Liver (tissue), 9 donors: ENCODE results near the gene LPAR1. TPM values are rescaled to one million over a fixed set of nuclear protein-coding genes. Genes with fewer than 3 reads are reported as not detected.
"Not testable (repeated sequence)": the region's sequence is repeated elsewhere in the genome, so short reads cannot be mapped to it uniquely, and the experiment has no call there.

ENCODE experiments used
- DNase-seq: peaks from one replicate; pipeline ENCODE4 v3.0.0-alpha.2; 2017; ENCODE audit warnings: low spot score
- H3K27ac ChIP-seq, 2 donors: one replicate each; pipeline ENCODE4 v1.7.0; 2013; ENCODE audit warnings: inconsistent platforms in 2 of 2, low read length in 2 of 2, control low read depth in 1 of 2, low read depth in 1 of 2, mild to moderate bottlenecking in 1 of 2
- H3K27me3 ChIP-seq, 4 donors: one replicate each; pipeline versions ENCODE4 v1.6.1 to v1.7.0; 2013; ENCODE audit warnings: low read length in 3 of 4, inconsistent platforms in 1 of 4, mild to moderate bottlenecking in 1 of 4, moderate library complexity in 1 of 4; ENCODE audit not compliant: control insufficient read depth in 4 of 4, insufficient read depth in 4 of 4
- H3K36me3 ChIP-seq, 4 donors: one replicate each; pipeline versions ENCODE4 v1.6.1 to v1.7.0; 2013; ENCODE audit warnings: low read length in 3 of 4, mild to moderate bottlenecking in 3 of 4, low read depth in 1 of 4, moderate library complexity in 1 of 4; ENCODE audit not compliant: control insufficient read depth in 4 of 4, insufficient read depth in 3 of 4
- H3K4me1 ChIP-seq, 4 donors: one replicate each; pipeline versions ENCODE4 v1.6.1 to v1.7.0; 2013; ENCODE audit warnings: low read length in 3 of 4, mild to moderate bottlenecking in 3 of 4, moderate library complexity in 1 of 4; ENCODE audit not compliant: control insufficient read depth in 4 of 4, insufficient read depth in 4 of 4
- H3K4me3 ChIP-seq, 3 donors: one replicate each; pipeline versions ENCODE4 v1.6.1 to v1.7.0; 2013; ENCODE audit warnings: low read length in 3 of 3, control low read depth in 1 of 3, low read depth in 1 of 3, mild to moderate bottlenecking in 1 of 3
- H3K9ac ChIP-seq, 2 donors: one replicate each; pipeline ENCODE4 v1.7.0; 2013; ENCODE audit warnings: low read length in 2 of 2, mild to moderate bottlenecking in 2 of 2, moderate library complexity in 2 of 2, control low read depth in 1 of 2, low read depth in 1 of 2
- H3K9me3 ChIP-seq, 4 donors: one replicate each; pipeline versions ENCODE4 v1.6.1 to v1.7.0; 2013; ENCODE audit warnings: low read length in 3 of 4; ENCODE audit not compliant: control insufficient read depth in 4 of 4
- ATF3 ChIP-seq: IDR thresholded peaks from 2 replicates; pipeline ENCODE4 v1.6.1; 2016; ENCODE audit warnings: antibody characterized with exemption
- FOXA1 ChIP-seq: IDR thresholded peaks from 2 replicates; pipeline ENCODE4 v1.6.1; 2016; ENCODE audit warnings: antibody characterized with exemption
- FOXA2 ChIP-seq: IDR thresholded peaks from 2 replicates; pipeline ENCODE4 v1.6.1; 2016; ENCODE audit warnings: antibody characterized with exemption
- GABPA ChIP-seq, 2 donors: IDR thresholded peaks in 1 of 2; conservative IDR thresholded peaks in 1 of 2; 2 replicates each; pipeline ENCODE4 v1.6.1; 2016; ENCODE audit warnings: antibody characterized with exemption in 2 of 2, mild to moderate bottlenecking in 1 of 2, moderate library complexity in 1 of 2
- HNF4A ChIP-seq, 2 donors: conservative IDR thresholded peaks; 2 replicates each; pipeline ENCODE4 v1.6.1; 2016; ENCODE audit warnings: antibody characterized with exemption in 2 of 2, mild to moderate bottlenecking in 2 of 2
- HNF4G ChIP-seq: IDR thresholded peaks from 2 replicates; pipeline ENCODE4 v1.6.1; 2016; ENCODE audit warnings: antibody characterized with exemption
- JUND ChIP-seq, 2 donors: IDR thresholded peaks; 2 replicates each; pipeline ENCODE4 v1.6.1; 2016; ENCODE audit warnings: antibody characterized with exemption in 2 of 2
- MAX ChIP-seq: IDR thresholded peaks from 2 replicates; pipeline ENCODE4 v1.6.1; 2016; ENCODE audit warnings: antibody characterized with exemption
- NR2F2 ChIP-seq: IDR thresholded peaks from 2 replicates; pipeline ENCODE4 v1.6.1; 2016; ENCODE audit warnings: antibody characterized with exemption
- RAD21 ChIP-seq, 2 donors: IDR thresholded peaks; 2 replicates each; pipeline ENCODE4 v1.6.1; 2016; ENCODE audit warnings: antibody characterized with exemption in 2 of 2, mild to moderate bottlenecking in 2 of 2
- RXRA ChIP-seq, 2 donors: IDR thresholded peaks; 2 replicates each; pipeline ENCODE4 v1.6.1; 2017 to 2018; ENCODE audit warnings: antibody characterized with exemption in 2 of 2, mild to moderate bottlenecking in 1 of 2
- SP1 ChIP-seq: IDR thresholded peaks from 2 replicates; pipeline ENCODE4 v1.6.1; 2018; ENCODE audit warnings: antibody characterized with exemption, mild to moderate bottlenecking
- TAF1 ChIP-seq: conservative IDR thresholded peaks from 2 replicates; pipeline ENCODE4 v1.6.1; 2016; ENCODE audit warnings: antibody characterized with exemption, mild to moderate bottlenecking
- YY1 ChIP-seq: IDR thresholded peaks from 2 replicates; pipeline ENCODE4 v1.6.1; 2016; ENCODE audit warnings: antibody characterized with exemption, mild to moderate bottlenecking
- ZBTB33 ChIP-seq: IDR thresholded peaks from 2 replicates; pipeline ENCODE4 v1.6.1; 2016; ENCODE audit warnings: antibody characterized with exemption
- WGBS: extraction: QIAGEN DNeasy Blood & Tissue Kit; methylation state at CpG from one replicate; pipeline ENCODE4 v1.1.7; 2013; 5-methylcytosine and 5-hydroxymethylcytosine counted together
- polyA plus RNA-seq, 2 donors: library from polyadenylated mRNA; stranded (reverse) in 1 of 2; unstranded in 1 of 2; fragments of 200-250 nt in 1 of 2; fragments of >200 nt in 1 of 2; fragmentation: Nextera tagmentation in 1 of 2; extraction: Ambion mirVana in 1 of 2; gene quantifications; one replicate each; pipeline versions ENCODE4 v1.2.1 to v1.2.3, GENCODE V29; 2013 to 2015
- total RNA-seq, 2 donors: library from RNA; depleted of rRNA; stranded (reverse); fragments of >200 nt; gene quantifications; one replicate each; pipeline ENCODE4 v1.2.3, GENCODE V29; 2014
- donor health status: healthy.
- donor health status: healthy.
- donor health status: healthy.
- donor health status: healthy.
- donor health status: healthy.

Gene LPAR1
- total and polyA plus RNA-seq, 4 donors: 0.51 to 3.6 (median 1.1) TPM

- no peak for TF ChIP-seq MAX
- no peak for TF ChIP-seq NR2F2
- TF ChIP-seq RAD21 (IDR thresholded peaks at IDR 0.05): no peak
- no peak for TF ChIP-seq ATF3
- no peak for TF ChIP-seq GABPA (IDR thresholded peaks at IDR 0.05 in 1 of 2, conservative IDR thresholded peaks at IDR 0.05 in 1 of 2)
- TF ChIP-seq YY1: no peak
- TF ChIP-seq SP1: no peak
- no peak for TF ChIP-seq HNF4G
- no peak for TF ChIP-seq TAF1
- TF ChIP-seq HNF4A (conservative IDR thresholded peaks at IDR 0.05): no peak
These were observed 13.1 kb upstream of the LPAR1 start (continued) for GRCh38 chr9:111051400-111051799.

GRCh38 chr9:111050819-111051218, 12.5 kb upstream of the LPAR1 start:
- H3K27me3 ChIP-seq: no peaks in the 10 kb centered on the region
- H3K27ac ChIP-seq: no peak overlapping the region
- DNase-seq: no peak
- H3K9me3 ChIP-seq: no peaks in the 10 kb centered on the region
- H3K36me3 ChIP-seq: no peaks in the 10 kb centered on the region
- no peak overlapping the region for H3K9ac ChIP-seq
- TF ChIP-seq FOXA2 (no peak), ZBTB33 (no peak), HNF4G (no peak), NR2F2 (no peak), SP1 (no peak), RXRA (IDR thresholded peaks at IDR 0.05) (no peak), GABPA (IDR thresholded peaks at IDR 0.05 in 1 of 2, conservative IDR thresholded peaks at IDR 0.05 in 1 of 2) (no peak), ATF3 (no peak), MAX (no peak), YY1 (no peak), HNF4A (conservative IDR thresholded peaks at IDR 0.05) (no peak), FOXA1 (no peak)
- H3K4me3 ChIP-seq: no peak overlapping the region
- no peaks in the 10 kb centered on the region for H3K4me1 ChIP-seq

- H3K4me1 ChIP-seq, H3K4me3 ChIP-seq, H3K9me3 ChIP-seq, H3K27me3 ChIP-seq, H3K9ac ChIP-seq, H3K36me3 ChIP-seq, DNase-seq, H3K27ac ChIP-seq: not testable (repeated sequence)
- WGBS: 92% methylated on average over 2 of the region's 2 CpGs
These were observed 9.0 kb upstream of the LPAR1 start for GRCh38 chr9:111047287-111047686.

GRCh38 chr9:111041902-111042301, 3.6 kb upstream of the LPAR1 start:
- H3K4me1 ChIP-seq: peaks cover 11 to 24% (median 15%) of the 10 kb centered on the region in 4 donors
- 79% methylated on average over 5 of the region's 5 CpGs for WGBS
- peaks cover 0 to 8% (median 3%) of the 10 kb centered on the region in 4 donors for H3K9me3 ChIP-seq
- no peak for DNase-seq
- no peak overlapping the region for H3K27ac ChIP-seq
- H3K9ac ChIP-seq: no peak overlapping the region
- H3K36me3 ChIP-seq: no peaks in the 10 kb centered on the region
- H3K27me3 ChIP-seq: peaks cover 0 to 1% (median 0%) of the 10 kb centered on the region in 4 donors
- H3K4me3 ChIP-seq: no peak overlapping the region
- TF ChIP-seq MAX (no peak), YY1 (no peak), NR2F2 (no peak), JUND (IDR thresholded peaks at IDR 0.05) (no peak)
